GM11168 (cell line): Measurements from ENCODE around the gene GRM8.

Experiments
- in situ Hi-C: fragments of 300-500 bp; cut with MboI; formaldehyde crosslinking; loops from one replicate; pipeline ENCODE4 v1.12.0; 2022; ENCODE audit warnings: low sequenced_read_pairs; ENCODE audit not compliant: unreplicated experiment

Gene GRM8

DNA sequence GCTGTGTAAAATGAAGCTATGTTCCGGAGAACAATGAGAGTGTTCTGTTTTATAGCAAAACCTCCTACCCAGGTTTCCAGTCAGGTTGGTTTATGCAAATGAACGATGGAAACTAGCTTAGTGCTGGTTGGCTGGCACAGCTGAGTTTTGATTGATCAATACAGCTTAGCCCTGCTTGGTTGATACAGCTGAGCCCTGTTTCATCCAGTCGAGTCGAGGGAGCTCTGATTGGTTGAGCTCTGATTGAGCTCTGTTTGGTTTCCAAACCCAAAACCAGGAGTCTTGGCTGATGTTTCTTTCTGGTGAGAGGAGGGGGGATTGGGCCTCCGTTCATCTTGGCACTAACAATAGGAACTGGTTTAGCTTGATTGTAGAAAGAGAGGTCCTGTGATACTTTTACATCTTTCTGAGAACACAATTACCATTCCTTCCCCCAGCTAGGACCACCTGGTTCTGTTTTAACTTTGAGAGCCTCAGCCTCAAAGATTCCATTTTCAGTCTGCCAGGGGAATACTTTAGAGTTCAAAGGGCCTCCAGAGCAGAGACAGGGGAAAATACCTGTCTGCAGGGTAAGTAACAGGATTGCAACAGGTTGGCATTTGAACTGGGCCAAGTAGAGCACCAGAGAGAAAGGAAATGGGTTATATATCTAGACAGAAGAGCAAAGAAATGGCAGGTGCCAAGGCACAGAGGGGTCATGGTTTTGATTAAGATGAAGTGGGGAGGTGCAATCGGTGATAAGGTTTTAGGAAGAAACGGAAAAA, 210.9 kb downstream of the GRM8 start:
- in situ Hi-C loops: no loop called here

DNA sequence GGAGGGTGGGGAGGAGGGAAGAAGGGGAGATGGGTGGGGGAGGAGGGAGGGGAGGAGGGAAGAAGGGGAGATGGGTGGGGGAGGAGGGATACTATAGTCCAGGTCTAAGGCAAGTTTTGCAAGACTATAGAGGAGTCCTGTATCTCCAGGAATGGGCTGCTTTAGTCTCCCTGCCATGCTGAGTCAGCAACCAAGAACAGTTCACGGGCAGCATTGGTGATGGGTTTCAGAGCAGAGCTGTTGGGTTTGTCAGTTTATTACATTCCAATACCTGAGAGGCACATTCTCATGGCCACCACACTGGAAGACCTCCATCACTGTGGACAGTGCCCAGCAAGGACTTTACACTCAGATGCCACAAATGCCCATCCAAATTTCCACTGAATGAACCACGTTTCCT, 212.7 kb downstream of the GRM8 start:
- in situ Hi-C loops: no loop called here

DNA sequence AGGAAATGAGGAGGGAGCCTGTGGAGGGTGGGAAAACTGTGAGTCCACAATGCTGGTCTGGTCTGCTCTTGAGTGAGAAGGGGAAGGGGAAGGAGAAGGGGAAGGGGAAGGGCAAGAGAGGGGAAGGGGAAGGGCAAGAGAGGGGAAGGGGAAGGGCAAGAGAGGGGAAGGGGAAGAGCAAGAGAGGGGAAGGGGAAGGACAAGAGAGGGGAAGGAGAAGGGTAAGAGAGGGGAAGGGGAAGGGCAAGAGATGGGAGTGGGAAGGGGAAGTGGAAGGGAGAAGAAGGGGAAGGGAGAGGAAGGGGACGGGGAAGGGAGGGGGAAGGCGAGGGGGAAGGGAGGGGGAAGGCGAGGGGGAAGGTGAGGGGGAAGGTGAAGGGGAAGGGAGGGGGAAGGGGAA, 213.2 kb downstream of the GRM8 start:
- in situ Hi-C loops: no loop called here

DNA sequence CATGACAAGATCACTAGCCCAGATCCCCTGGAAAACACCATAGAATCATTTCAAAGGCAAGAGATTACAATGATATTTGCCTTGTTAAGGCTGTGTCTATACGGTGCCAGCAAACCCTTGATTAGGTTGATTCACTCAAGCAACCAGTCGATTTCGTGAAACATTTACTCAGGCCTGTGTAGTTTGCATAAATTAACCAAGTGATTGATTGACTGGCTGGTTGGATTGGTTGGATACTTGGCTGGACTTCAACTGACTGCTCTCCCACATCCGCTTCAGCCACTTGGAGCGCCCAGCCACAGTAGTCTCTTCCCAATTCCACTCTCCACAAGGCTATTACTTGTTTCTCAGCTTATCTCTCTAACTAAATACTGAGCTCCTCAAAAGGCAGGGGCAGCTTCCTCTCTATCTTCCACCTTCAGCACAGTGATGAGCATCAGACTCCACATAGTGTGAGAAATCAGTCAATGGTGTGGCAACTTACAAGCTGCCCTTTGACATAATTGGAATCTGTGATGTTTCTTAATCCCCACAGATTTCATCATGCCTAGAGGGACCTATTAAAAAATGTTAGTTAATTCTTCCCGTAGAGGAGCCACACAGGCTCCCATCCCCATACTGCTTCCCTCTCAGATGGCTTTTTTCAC, 217.4 kb downstream of the GRM8 start:
- in situ Hi-C loops: no loop called here

DNA sequence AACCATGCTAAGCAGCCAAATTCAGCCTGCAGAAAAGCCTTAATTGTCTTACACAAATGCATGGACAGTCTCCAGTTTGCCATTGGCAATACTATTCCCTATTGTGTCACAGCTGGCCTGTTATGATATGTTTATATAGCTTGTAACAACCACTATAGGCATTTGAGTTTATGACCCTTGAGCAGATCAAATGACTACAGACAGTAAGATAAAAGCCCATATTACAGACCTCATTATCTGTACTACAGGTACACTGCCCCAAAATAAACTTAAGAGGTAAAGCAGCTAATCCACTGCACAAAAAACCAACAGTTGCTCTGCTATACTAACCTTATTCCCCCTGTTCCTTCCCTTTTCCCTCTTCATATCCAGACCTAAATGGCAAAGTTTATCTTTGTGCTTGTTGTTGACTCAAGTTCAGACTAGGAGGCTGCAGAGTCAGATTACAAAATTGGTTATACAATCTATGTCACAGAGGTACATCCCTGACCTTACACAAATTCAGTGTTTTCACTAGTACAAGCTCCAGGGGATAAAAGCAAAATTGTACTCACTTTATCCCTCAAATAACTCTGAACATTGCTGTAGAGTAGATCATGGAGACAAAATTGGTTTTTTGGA, 218.4 kb downstream of the GRM8 start:
- in situ Hi-C loops: no loop called here

DNA sequence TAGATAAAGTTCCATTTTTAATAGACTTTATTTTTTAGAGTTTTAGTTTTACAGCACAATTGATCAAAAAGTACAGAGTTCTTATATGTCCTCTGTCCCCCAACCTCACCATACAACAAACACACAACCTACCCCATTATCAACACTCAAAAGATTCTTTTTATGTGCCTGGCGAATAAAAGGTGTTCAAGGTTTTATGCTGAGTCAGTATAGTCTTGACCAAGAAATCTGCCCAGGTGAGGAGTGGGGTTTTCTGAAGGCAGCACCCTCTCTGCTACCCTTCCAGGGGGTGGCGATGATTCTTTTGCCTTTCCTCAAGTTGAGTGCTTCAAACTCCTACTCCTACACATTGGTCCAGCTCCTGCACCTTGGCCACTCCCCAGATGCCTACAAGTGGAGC, 222.9 kb downstream of the GRM8 start:
- in situ Hi-C loops: no loop called here

DNA sequence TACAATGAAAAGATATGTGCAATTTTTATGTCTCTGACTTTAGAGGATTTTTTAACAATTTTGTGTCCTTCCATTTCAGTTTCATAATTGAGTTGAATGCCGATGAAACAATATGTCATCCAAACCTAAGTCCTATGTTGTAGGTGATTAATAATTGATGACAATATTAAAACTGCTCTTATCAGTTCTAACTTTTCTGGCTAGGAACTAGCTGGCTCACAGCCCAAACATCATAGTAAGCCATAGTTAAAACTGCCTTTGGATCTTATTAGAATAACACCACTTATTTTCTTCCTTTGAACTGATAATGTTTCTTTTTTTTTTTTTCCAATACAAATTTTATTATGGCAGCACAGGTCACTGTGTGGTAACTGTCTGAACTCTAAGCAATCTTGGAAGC, 230.9 kb downstream of the GRM8 start:
- in situ Hi-C loops: no loop called here

DNA sequence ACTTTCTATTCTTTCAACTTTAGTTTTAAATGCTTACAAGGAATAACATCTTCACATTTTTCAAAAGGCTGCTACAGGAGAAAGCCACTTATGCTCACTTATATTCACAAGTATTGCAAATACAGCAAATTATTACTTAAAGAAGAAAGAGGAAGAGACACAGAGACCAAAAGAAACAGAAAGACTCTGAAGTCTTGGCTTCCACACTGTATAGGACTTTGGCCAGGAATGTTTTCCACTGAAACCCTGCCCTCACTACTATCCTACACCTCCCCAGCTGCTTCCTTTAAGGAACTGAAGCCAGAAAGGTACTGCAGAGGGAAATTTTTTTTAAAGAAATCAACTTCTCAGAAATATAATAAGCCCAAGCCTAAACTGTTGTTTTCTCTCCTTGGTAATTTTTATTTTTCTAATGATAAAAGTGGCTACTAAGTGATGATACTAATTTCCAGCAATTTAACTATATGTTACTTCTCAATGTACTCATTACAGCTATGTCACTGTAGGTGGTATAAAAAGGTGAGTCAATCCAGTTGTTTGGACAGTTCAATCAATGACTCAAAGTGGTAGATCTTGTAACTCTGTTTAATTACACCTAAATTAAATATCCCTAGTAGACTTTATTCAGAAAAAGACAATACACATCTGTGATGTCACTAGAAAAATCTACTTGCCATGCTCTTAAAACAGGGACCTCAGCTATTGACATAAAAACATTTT, 231.6 kb downstream of the GRM8 start:
- in situ Hi-C loops: no loop called here

DNA sequence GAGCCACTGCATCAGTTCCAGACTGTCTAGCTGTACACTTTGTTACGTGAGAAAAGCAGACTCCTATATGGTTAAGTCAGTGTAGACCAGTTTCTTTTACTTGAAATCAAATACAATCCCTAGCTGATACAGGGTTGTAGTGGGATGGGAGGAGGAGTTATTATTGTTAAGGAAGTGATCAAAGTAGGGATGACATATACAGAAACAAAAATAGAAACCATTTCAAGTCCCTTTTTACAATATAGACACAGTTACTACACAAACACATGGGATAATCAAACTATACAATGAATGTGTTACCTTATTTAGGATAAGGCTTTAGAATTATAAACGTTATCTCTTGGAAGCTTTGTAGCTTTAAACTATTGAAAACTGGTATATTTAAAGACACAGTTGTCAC, 233.9 kb downstream of the GRM8 start:
- in situ Hi-C loops: no loop called here

DNA sequence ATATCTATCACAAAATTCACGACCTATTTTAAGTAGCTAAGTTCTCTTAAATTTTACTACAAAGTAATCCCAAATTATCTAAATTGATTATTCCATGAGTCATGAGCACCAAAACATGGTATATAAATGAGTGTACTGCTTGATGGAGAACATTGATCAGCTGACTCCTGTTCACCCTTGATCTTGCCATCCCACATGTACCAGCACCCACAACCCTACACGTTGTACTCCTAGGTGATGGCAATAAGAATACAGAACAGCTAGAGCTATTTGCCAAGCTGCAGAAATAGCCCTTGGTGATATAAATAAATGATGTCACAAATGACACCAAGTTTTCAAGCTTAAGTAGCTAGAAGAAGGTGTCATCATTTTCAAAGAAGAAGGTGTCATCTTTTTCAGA, 235.5 kb downstream of the GRM8 start:
- in situ Hi-C loops: no loop called here

DNA sequence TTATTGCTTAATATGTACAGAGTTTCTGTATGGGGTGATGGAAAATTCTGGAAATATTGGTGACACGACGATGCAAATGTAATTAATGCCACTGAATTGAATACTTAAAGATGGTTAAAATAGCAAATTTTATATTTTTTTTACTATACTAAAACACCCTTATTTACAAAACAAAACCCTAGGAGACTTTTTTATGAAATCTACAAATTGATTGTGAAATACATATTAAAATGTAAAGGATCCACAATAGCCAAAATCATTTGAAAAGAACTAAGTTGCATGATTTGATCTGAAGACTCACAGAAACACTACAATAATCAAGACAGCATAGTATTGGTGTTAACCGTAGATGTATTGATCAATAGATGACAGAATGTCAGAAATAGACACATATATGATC, 252.0 kb downstream of the GRM8 start:
- in situ Hi-C loops: no loop called here

DNA sequence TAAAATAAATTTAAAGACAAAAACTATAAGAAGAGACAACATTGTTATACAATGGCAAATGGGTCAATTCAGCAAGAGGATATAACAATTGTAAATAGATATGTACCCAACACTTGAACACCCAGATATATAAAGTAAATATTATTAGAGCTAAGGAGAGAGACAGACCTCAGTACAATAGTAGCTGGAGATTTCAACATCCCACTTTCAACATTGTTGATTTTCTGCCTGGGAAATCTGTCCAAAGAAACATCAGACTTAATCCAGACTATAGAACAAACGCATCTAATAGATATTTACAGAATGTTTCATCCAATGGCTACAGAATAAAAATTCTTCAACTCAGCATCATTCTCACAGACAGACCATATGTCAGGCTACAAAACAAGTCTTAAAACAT, 256.1 kb downstream of the GRM8 start:
- in situ Hi-C loops: no loop called here

DNA sequence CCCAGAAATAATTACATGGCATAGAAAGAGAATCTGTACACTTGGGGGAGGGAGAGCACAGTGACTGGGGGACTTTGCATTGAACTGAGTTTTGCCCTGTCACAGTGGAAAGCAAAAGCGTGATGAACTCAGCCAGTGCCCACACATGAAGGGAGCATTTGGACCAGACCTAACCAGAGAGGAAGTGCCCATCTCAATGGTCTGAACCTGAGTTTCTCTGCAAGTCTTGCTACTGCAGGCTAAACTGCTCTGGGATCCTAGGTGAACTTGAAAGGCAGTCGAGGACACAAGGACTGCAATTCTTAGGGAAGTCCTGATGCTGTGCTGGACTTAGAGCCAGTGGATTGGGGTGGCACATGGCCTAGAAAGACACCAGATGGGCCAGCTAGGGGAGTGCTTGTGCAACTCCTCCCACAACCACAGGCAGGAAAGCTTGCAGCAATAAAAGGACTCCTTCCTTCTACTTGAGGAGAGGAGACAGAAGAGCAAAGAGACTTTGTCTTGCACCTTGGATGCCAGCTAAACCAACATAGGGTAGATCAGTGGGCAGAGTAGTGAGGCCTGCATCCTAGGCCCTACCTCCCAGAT, 259.0 kb downstream of the GRM8 start:
- in situ Hi-C loops: no loop called here

DNA sequence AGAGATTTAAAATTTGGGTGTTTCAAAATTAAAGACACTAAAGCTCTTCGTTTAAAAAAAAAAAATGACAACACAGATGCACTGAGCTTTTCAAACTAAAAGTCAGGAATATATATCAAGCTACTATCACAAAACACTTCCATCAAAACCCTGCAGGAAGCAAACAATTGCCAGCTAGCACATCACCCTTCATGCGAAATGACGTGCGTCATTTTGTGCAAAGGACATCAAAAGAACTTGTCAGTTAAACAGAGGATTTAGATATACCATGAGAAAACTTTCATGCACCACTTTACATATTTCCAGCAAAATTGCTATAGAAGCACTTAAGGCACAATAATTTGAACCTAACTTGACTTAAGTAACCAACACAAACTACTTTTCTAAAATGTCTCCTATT, 264.7 kb downstream of the GRM8 start:
- in situ Hi-C loops: no loop called here

DNA sequence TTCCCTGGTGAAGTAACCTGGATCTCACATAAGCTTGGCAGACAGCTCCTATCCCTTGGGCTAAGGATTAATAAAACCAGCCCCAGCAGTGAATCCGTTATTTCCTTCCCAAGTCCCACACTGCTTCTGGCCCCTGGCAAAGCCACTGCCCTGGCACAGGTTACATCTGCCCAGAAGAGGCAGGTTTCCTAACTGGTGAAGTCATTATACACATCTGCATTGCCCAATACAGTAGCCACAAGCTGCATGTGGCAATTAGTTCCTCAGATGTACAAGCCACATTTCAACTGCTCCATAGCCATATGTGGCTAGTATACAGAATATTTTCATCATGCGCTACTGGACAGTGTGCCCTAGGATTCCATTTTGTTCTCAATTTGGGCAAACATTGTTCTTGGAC, 273.0 kb downstream of the GRM8 start:
- in situ Hi-C loops: no loop called here

DNA sequence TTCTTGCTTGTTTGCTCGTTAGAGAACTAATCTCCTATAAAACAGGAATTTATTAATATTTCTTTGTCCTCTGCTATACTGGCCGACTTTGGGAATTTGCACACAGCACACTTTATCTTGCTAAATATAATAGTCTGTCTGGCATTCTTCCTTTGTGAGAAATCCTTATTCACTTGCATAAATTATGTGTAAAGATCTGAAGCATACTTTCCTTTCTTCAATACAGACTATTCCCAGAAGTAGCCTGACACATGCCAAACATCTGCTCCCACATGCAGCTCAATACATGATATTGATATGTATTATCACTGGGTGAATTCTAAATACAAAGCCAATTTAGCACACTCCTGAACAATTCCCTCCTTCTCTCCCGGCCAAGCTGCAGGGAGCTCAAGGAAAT, 273.9 kb downstream of the GRM8 start:
- in situ Hi-C loops: no loop called here

DNA sequence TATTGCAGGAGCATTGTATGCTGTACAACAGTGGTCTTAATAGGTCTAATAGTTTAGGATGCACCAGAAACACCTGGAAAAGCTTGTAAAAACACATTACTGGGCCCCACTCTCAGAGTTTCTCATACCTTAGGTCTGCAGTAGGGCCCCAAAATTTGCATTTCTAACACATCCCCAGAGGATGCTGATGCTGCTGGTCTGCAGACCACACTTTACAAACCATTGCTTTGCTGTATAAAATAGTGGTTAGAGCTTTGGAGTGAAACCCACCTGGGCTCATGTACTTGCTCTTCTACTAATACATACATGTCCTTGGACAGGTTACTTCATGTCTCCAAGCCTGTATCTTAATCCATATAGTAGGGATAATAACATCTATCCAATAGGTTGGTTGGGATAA, 279.7 kb downstream of the GRM8 start:
- in situ Hi-C loops: no loop called here

DNA sequence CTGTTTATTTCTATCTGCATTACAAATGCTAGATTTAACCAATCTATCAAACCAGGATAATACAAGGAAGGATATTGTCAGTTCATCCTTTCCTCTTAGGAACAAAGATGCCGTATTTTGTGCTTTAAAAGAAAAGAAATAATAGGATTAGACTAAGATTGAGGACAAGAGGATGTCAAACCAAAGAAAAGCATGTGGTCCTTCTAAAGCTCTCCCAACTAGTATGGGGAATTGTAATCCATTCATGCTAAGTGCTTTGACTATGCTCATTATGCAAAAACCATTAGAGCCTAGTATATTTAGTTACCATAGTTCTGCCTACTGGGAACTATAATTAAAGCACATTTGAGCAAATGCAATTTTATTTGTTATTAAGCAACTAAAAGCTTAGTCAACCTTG, 280.2 kb downstream of the GRM8 start:
- in situ Hi-C loops: no loop called here

DNA sequence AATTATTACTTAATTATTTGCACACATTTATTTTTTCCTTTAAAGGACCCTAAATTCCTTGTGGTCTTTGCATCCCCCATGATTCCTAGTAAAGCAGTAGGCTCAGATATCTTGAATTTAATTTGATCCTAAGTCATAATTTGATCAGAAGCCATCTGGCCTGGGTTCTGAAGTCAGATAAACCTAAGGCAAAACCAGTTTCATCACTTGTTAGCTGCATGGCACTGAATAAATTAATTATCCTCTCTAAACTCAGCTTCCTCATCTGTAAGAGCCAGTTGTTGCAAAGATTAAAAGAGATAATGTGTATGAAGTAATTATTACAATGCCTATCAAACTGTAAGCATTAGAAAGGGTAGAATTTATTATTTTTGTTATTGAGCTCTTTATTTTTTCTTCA, 293.1 kb downstream of the GRM8 start:
- in situ Hi-C loops: no loop called here

DNA sequence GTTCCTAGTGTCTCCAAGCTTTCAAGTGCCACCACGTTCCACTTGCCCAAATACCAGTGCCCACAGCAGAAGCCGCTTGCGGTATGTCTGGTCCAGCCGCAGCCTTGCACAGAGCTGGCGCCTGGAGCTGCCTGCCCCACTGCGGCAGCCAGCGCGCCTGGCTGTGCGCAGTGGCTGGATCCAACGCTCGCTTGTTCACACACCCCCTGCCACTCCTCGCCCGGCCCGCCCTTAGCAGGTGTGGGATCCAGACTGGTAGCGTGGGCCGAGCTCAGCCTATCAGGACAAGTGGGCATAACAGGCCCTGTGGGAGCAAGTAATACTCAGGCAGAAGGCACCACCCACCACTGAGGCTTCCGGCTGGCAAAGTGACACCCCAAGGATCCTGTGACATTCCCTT, 294.4 kb downstream of the GRM8 start:
- in situ Hi-C loops: no loop called here

DNA sequence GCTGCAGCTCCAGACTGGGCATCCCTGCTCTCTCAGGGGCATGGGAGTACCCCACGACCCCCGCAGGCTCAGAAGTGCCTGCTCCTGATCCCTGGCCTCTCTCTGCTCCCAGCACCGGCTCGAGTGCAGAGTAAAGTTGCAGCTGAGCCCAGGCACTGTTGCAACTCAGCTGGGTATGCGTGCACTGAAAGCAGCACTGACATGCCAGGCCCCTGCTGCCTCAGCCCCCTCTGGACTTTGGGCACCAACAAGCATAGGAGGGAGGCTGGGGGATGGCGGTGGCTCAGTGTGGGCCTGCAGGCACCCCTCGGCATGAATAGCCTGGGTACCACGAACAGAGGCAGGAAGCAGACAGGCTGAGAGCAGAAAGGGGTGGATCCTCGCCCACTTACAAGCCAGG, 295.3 kb downstream of the GRM8 start:
- in situ Hi-C loops: no loop called here
